GM19397 (cell line): ENCODE measurements around the gene DOK1.
A peak's percentile ranks its signal among the peaks of the same experiment; 100 is the strongest.

Source experiments
- ATAC-seq: cut with Tn5 transposase; IDR thresholded peaks from one replicate; pipeline ENCODE4 v1.9.1; 2021; ENCODE audit warnings: mild to moderate bottlenecking, moderate library complexity; ENCODE audit not compliant: unreplicated experiment

Gene DOK1

DNA sequence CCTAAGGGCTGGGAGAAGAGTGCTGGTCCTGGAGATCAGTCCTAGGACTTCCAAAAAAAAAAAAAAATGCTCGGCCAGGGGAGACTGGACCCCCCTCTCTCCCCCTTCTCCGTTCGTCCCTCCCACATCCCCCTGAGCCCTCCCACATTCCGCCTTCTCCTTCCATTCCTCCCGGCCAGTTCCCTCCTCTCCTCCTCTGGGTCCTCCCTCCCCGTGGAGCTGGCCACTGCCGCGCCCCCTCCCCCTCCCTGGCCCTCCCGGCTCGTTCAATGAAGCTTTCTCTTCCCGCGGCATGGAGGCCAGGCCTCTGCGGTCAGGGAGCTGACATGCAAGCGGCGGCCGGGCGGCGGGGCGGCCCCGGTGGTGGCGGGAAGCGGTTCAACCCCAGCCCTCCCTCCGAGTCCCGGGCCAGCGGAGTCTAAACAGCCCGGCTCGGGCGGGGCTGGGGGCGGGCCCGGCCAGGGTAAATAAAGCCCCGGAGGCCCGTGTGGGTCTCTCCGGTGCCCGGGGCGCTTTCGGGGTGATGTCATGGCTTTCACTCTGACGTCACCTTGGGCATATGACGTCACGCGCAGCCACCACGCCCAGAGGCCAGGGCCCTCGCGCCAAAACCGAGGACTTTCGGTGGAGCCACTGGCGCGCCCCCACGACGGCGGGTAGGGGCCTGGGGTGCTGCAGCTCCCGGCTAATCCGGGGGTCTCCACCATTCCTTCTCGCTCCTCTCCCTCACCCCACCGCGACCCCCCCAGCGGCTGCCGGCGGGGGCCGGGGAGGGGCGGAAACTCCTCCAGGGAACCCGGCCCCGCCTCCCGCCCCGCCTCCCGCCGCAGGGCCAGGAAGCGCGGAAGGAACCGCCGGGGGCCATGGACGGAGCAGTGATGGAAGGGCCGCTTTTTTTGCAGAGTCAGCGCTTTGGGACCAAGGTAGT is at the start of gene DOK1, which contains the start of gene LOXL3:
TSS of gene DOK1 (plus strand) at position 829 of the 928 bp plus-strand sequence. CDS start at position 864, 35 bp downstream.
TSS of gene LOXL3 (minus strand) at position 51 of the 928 bp plus-strand sequence. CDS start 1,308 bp downstream, outside the sequence.
- peak; percentile 54 for ATAC-seq

DNA sequence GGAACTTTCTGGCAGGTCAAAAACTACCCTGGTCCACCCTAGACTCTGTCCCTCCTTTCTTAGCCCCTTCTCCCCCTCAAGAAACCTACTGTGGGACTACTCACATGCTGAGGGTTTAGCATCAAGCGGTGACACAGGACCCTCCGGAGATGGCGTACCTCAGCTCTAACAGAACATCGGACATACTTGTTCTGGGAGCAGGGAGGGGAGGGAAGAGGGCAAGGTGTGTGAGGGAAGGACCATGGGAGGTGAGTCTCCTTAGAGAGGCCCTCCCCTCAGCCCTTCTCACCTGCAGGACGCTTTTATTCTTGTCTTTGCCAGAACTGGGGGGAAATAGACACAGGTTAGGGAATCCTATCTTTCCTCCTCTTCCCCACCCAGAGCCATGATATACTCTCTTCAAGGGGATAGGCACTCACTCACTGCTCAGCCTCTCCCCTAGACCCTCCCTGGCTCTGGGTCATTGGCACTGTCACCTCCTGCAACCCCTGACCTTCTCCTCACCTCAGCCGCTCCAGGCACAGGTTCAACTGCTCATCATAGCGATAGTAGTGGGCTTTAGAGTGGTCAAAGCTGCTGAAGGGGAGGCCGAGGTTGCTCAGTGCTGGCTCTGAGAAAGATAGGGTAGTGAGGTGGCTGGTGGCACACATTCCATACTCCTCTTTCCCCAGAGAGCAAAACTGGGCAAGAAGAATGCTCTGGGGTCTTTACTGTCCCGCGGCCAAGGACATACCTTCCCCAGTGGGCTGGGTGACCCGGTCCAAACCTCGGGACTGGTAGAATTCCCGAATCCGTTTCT is 48.9 kb upstream of the DOK1 start:
- no peak for ATAC-seq

DNA sequence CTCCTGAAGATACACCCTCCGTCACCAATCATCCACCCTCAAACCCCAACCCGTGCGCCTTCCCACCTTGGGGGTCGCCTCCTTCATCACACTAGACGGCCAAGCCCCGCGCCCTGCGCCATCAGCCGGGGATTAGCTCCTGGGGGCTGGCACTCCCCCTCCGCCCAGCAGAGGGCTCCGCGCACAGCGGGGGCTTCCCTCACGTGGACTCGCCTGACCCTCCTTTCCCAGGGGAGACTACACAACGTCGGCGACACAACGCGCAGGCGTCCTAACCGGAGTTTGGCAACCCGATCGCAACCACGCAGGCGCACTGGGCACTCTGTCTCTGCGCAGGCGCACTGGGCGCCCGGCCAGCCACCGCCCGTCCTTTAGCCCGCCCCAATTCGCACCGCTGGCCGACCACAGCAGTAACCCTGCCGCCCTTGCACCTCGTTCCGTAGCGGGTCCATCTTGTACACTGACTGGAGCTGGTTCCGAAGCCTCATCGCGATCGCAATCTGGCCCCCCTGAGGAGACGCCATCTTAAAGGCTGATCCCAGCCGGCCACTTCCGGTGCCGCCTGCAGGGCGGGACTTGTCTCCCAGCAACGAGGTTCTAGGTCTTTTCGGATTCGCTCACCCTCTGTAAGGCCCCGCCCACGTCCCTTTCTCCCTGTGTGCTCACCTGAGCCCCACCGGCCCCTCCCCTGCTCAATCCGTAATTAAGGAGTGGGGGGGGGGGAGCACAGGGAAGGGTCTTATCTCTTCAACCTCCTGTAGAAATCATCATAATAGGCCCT is 47.2 kb upstream of the DOK1 start, which contains the start of gene PCGF1:
TSS of gene PCGF1 (minus strand) at position 551 of the 781 bp plus-strand sequence. CDS start at position 524, 27 bp downstream.
- peak; percentile 81 for ATAC-seq

DNA sequence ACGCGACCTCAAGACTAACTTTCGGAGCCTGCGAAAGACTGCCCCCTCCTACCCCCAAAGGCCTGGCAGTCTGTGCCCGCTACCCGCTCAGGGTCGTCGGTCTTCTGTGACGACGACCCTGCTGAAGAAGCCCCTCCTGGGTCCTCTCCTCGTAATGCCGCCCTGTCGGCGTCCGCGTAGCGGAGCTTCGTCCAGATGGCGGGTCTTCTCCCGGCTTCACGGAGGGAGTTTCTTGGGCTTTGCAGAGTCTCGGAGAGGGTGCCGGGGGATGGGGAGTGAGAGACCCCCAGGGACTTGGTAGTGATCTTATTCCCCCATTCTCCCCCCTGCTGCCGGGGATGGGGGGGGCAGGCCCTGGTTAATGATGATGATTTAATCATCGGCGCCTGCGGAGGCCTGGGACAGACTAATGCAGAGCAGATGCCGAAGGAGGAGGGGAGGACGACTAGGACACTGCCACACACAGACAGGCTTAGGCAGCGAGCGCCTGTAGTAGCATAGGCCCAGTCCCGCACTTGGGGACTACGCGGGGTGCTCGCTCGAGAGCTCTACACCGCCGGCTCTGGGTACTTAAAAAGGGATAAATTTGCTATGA is 46.5 kb upstream of the DOK1 start:
- ATAC-seq: peak; percentile 4

DNA sequence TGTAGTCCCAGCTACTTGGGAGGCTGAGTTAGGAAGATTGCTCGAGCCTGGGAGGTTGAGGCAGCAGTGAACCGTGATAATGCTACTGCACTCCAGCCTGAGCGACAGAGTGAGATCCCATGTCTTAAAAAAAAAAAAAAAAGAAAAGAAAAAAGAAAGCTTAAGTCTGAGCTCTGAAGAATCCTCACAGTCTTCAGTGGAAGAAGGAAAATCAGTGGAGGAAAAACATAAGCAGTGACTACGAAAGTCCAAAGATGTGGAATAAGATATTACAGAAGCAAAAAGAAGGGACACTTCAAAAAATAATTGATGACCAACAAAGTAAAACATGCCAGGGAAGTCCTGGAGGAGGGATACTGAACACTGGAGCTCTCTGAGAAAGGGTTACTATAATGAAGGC is 44.2 kb upstream of the DOK1 start:
- no peak for ATAC-seq

DNA sequence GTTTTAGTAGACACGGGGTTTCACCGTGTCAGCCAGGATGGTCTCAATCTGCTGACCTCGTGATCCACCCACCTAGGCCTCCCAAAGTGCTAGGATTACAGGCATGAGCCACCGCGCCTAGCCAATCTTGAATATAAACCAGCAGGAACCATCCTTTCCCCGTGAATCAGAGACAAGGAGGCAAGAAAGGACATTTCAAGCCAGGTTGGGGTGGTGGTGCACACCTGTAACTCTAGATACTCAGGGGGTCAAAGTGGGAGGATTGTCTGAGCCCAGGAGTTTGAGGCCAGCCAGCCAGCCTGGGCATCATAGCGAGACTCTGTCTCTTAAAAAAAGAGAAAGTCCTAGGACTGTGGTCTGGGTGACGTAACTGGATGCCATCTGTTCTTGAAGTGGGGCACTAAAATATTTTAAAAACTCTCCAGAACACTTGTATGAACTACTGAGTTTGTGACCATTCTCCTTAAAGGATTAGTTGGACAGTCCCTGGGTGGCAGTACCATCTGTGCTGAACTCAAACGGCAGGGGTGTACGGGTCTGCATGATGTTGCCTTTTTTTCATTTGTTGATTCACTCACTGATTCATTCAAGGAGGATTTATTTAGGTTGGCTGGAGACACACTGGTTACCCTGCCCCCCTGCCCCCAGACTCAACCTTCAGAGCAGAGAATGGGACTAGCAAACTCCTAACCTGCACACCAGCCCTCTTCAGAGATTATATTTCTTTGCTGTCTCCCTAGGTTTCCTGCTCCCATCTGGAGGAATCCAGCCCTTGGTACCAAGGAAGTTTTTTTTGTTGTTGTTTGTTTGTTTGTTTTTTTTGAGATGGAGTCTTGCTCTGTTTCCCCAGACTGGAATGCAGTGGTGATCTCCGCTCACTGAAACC is 43.2 kb upstream of the DOK1 start:
- no peak for ATAC-seq

DNA sequence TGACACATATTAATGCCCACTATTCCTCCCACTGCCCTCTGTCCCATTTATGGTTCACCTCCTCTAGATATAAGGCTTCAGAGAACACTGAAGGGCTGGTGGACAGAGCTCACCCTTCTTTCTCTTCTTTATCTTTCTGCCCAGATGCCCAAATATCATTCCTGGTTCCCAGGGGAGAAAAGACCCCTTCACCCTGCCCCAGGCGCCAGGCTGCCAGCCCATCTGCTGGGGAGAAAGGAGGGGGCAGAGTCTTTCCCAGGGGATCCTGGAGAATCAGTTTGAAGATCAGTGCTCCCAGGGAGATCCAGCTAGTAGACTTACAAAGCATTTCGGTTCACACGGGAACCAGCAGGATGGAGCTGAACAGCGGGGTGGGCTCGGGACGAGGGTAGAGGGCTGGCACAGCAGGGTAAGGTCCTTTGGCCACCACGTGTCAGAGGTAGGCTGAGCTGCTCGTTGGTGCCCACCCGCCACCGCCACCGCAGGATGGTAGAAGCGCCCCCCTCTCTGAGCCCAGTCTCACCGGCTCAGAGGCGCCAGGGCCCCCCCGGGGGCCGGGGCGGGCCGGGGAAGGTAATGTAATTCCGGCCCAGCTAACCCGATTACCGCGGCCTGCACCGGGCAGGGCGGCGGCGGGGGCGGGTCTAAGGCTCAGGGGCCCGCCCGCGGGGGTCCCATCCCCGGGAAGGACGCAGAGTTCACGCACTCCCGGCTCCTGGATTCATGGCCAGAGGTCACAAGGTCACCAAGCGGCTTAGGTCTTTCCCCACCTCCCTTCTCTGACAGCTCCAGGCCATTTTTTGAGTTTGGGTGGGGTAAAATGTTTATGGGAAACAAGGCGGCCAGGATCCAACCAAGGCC is 41.5 kb upstream of the DOK1 start:
- no peak for ATAC-seq

DNA sequence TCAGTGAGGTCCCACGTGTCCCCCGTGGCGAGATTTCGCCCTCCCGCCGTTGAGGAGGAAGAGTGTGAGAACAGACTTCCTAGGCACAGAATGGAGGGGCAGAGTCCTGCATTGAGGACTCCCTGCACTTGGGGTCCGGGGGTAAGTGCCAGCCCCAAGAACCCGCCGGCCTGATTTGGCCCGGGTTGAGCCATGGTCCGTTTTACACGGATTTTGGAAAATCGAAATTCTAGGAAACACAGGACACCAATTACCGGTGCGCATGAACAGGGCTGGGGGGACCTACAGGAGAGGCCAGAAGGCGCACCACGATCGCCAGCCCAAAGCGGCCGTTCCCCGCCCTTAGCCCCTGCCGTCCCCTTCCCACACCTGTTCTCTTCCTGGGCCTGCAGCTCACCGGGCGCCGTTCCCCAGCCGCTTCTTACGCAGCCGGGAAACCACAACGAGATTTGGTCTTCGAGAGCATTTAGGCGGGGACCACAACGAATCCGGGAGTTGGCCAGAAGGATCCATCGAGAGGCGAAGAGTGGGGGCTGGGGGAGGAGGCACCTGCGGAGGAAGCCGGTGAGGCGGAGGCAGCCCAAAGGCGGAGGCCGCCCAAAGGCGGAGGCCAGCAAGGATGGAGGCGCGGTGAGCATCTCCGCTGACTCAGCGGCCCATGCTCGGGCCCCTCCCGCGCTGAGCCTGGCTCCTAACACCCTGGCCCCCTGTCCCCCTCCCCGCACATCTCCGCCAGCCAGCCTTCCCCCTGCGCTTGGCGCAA is 40.7 kb upstream of the DOK1 start:
- ATAC-seq: no peak

DNA sequence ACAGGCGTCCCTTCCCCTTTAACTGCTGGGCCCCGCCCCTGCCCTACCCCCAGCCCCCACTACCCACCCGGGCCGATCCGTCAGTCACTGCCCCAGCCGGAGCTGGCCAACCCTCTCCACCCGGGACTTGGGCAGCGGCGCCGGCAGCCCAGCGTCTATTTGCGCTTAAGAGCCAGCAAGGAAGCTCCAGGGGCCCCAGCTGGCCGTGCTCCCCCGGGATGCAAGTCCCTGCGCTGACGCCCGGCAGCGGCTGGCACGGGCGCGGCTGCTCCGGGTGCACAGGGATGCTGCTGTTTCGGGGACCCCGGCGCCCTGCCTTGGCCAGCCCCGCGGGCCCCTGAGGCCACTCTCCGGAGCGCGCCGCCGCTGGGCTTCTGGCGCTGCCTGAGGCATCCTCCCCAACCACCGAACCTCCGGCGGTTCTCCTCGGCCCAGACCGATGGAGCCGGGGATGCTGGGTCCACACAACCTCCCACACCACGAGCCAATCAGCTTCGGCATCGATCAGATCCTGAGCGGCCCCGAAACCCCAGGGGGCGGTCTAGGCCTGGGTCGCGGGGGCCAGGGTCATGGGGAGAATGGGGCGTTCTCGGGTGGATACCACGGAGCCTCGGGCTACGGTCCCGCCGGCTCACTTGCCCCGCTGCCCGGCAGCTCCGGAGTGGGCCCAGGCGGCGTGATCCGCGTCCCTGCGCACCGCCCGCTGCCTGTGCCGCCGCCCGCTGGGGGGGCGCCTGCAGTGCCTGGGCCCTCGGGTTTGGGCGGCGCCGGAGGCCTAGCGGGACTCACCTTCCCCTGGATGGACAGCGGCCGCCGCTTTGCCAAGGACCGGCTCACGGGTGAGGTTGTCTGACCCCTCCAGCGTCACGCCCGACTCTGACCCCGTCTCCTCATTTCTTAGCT is 39.9 kb upstream of the DOK1 start, which contains the start of gene TLX2:
TSS of gene TLX2 (plus strand) at position 83 of the 903 bp plus-strand sequence. CDS start at position 440, 357 bp downstream.
- ATAC-seq: no peak

DNA sequence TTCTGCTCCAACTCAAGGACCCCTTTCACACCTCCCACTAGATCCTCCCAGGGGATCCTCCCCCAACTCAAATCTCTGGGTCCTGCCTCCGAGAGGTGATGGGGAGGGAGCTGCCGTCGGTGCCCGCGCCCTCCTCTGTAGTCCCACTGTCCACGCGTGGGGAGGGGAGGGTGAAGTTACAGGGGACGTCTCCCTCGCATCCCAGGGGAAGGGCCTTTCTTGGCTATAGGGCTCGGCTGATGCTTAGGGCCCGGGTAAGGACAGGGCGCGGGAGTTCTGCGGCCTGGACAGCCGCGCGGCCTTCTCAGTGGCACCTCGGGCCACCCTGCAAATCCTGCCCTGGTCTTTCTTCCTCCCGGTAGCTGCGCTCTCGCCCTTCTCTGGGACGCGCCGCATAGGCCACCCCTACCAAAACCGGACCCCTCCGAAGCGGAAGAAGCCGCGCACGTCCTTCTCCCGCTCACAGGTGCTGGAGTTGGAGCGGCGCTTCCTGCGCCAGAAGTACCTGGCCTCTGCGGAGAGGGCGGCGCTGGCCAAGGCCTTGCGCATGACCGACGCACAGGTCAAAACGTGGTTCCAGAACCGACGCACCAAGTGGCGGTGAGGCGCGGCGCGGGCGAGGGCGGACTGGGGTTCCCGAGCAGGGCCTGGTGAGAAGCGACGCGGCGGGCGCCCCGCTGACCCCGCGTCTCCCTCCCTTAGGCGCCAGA is 39.1 kb upstream of the DOK1 start:
- ATAC-seq: no peak

DNA sequence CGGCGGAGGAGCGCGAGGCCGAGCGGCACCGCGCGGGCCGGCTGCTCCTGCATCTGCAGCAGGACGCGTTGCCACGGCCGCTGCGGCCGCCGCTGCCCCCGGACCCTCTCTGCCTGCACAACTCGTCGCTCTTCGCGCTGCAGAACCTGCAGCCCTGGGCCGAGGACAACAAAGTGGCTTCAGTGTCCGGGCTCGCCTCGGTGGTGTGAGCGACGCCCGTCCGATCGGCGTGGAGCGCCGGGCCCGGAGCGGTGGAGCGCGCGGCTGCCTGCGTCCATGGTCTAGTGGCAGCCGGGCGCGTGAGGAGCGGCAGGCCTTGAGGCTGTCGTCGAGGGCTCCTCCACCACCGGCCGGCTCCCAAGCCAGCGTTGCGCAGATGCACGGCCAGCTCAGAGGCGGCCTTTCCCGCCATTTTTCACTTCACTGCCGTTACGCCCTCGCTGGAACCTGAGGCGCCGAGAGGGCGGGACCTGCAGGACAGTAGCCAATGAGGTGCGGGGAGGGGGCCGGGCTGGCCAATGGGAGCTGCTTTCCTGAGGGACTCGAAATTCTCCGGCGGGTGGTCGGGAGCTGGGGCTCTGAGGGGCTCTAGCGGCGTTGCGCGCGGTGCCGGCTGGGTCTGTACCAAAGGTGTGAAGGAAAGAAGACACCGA is 38.4 kb upstream of the DOK1 start:
- peak; percentile 68 for ATAC-seq

DNA sequence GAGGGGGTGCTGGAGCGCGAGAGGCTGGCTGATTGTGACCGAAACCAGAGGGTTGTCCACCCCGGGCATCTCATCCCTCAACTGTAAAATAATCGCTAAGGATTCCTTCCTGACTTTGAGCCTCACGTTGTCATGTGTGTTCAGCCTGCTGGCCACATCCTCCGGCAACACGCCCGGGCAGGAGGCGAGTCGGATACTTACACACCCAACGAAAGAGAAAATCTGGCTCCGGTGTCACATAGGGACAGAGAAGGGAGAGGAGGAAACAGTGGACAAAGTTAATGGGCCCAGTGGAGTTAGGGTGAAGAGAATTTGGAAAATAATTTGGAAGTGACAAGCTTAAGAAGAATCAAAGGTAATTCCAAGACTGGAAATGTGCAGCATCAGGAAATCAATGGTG is 37.9 kb upstream of the DOK1 start:
- no peak for ATAC-seq

DNA sequence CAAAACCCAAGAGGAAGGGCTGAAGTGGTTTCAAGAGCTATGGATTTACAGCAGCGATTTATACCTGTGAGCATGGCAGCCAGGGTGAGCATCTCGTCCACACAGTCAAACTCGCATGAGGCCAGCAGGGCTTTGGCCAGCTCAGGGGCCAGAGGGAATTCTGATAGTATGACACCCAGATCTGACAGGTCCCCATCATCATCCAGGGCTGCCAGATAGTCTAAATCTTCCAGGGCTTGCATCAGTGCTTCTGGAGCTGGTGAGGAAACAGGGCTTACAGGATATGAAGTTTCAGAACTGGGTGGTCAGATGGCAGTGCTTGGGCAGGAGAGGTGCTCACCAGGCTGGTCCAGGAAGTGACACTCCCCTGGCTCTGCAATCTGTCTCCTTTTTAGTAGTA is 32.0 kb upstream of the DOK1 start:
- no peak for ATAC-seq

DNA sequence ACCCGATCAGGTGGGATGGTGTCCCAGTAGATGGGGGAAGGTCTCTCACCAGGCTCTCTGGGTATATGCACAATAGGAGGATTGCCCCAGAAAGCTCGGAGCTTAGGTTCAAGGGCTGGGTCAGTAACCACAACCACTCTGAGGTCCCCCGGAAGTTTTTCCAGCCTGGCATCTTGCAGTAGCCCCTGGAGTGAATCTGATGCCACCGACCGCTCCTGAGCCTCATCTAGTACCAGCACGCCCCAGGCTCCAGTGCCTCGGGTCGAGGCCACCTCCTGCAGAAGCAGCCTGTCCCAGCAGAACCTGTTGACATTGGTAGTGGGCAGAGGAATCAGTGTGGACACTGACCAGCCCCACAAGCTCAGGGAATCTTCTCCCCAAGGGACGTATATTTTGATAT is 30.5 kb upstream of the DOK1 start:
- ATAC-seq: no peak

DNA sequence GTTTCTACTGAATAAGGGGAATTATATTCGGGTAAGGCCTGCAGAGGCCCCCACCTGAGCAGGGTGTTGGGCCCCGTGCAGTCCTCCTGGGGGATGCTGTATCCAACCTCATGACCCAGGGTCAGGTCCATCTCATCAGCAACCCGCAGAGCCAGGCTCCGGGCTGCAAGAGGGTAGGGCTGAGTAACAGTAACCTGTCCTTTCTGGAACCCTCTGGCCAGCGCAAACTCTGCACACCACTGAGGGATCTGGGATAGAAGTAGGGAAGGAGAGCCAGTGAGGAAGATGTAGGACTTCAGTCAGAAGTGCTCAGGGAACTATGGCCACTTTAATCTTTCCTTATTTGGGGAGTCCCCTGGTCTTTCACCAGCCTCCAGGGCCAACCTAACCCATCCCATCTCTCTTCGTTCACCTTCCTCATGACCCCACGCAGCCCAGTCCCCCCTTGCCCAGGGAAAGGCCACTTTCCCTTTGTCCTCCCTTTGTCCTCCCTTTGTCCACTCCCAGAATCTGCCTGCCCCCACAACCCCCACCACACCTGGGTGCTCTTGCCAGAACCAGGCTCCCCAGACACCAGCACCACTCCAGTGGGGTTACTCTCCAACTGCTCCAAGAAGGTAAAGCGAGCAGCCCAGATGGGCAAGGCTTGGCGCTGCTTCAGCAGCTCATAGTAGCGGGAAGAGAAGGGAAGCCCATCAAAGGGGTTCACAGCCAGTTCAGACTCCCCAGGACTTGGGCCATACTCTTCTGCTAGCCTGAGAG is 29.4 kb upstream of the DOK1 start:
- ATAC-seq: no peak
